GM18498 (cell line): ENCODE measurements around the gene MPI.
"Not testable (repeated sequence)": the region's sequence is repeated elsewhere in the genome, so short reads cannot be mapped to it uniquely, and the experiment has no call there.

ENCODE experiments used
- ATAC-seq: cut with Tn5 transposase; IDR thresholded peaks from one replicate; pipeline ENCODE4 v1.9.1; 2021; ENCODE audit warnings: mild to moderate bottlenecking, moderate library complexity; ENCODE audit not compliant: unreplicated experiment

The MPI gene

DNA sequence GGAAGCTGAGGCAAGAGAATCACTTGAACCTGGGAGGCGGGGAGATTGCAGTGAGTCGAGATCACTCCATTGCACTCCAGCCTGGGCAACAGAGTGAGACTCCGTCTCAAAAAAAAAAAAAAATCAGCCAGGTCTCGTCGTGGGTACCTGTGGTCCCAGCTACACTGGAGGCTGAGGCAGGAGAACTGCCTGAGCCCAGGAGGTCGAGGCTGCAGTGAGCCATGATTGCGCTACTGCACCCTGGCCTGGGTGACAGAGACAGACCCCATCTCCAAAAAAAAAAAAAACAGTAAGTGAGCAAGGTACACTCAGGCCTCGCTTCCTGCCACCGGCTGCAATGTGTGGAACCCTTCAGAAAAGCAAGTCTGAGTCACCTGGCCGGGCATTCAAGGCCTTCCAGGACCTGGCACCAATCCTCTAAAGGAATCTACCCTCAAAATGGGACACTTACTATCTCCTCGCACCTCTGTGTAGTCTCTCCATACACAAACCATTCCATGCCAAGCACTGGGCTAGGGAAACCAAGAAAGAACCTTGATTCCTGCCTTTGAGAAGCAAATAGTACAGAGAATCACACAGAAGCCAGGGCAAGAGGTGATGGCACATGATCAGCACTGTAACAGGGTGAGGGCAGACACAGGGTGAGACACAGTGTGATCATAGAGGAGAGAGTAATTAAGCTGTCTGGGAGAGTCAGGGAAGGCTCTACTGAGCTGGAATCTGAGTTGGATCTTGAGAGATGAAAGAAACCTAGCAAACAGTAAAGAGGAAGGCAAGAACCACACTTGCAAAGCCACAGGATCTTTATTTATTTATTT, 26.4 kb upstream of the MPI start:
- no peak for ATAC-seq

DNA sequence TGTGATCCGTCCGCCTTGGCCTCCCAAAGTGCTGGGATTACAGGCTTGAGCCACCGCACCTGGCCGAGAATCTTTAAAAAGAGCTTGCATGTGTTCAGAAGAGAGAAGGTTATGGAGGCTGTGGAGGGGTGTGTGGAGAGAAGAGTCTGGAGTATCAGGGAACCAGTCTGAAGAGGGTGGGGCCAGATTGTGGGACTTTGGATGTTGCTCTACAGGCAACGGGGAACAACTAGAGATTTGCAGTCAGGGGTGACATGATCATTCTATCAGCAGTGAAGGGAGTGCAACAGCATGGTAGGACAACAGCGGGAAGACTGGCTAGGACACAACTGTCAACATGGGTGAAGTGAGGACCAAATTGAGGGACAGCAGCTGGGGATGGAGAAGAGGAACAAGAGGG, 25.5 kb upstream of the MPI start:
- no peak for ATAC-seq

DNA sequence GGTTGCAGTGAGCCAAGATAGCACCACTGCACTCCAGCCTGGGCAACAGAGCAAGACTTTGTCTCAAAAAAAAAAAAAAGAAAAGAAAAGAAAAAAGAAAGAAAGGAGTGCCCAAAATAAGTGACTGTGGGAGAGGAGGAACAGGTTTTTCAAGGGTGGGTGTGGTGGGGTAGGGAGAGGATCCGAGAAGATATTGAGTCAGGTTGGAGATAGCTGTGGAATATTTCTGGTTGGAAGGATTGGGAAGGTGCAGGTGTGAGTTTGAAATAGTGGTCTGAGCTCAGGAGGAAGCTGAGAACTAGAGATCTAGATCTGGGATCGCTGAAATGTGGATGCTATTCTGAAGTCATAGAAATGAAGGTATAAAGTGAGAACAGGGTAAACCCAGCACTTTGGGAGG, 24.5 kb upstream of the MPI start:
- ATAC-seq: no peak

DNA sequence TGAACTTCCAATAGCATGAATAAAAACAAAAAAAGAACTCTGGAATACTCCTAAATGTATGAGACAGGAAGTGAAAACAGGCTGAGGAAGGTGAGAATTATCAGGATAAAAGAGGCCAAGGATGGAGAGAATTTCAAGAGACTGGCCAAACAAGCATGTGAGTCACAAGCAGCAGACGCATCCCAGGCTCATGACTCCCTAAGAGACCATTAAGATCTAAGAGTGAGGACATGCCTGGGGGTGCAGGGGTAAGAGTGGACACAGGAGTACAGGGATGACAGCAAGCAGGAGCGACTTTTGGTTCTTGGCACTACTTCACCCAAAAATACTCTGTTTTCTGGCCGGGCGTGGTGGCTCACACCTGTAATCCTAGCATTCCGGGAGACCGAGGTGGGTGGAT, 23.8 kb upstream of the MPI start:
- no peak for ATAC-seq

DNA sequence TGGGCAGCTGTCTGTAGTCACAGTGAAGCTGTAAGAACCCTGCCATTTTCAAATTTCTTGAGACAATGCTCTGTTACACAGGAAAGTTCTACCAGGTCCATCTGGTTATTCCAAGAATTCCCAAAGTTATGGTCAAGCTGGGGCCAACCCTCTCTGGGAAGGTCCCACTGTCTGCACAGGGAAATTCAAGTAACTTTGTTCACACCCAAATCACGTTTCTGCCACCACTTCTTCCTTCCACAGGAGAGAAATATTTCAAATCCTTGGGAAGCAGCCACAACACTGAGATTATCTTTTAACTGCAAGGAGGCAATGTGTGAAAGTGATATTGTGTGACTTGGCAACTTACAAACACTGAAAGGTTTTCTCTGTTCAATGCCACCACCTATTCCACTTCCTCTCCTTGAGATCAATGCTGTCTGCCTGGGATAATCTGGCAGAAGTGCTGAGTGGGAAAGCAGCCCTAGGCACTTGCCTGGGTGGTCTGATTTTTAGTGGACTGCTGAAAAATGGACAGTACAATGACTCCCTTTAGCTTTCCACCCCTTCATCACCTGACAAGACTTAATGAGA, 22.3 kb upstream of the MPI start:
- no peak for ATAC-seq

DNA sequence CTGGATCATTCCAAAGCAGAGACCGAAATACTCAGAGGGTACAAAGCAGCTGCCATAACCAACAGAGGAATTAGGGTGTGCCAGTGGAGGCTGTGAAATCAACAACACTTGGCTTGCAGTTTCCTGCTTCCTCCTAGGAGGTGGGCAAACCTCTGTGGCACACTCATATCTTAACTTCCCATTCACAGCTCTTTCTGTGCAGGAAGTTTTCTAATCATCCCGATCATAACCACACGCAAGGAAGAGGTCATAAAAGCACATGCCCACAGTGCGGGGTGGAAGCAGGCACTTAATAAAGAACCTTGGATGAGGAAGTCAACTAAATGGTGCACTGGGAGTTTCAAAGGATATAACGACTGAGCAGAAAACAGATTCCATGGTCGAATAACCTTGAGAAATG, 21.8 kb upstream of the MPI start:
- no peak for ATAC-seq

DNA sequence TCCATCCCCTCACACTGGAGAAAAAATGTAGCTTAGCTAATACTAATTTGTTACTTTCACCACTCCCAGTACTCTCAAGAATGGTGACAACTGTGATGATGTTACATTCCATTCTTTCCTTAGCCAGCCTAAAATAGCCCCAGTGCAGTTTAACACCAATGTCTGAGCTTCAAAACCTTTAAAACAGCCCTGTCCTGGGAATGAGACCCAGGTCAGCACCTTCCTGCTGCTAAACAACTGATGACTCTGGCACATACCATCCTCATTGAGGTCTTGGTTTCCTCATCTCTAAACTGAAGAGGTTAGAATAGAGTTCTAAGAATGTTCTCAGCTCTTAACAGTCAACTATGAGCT, 20.5 kb upstream of the MPI start:
- ATAC-seq: no peak

DNA sequence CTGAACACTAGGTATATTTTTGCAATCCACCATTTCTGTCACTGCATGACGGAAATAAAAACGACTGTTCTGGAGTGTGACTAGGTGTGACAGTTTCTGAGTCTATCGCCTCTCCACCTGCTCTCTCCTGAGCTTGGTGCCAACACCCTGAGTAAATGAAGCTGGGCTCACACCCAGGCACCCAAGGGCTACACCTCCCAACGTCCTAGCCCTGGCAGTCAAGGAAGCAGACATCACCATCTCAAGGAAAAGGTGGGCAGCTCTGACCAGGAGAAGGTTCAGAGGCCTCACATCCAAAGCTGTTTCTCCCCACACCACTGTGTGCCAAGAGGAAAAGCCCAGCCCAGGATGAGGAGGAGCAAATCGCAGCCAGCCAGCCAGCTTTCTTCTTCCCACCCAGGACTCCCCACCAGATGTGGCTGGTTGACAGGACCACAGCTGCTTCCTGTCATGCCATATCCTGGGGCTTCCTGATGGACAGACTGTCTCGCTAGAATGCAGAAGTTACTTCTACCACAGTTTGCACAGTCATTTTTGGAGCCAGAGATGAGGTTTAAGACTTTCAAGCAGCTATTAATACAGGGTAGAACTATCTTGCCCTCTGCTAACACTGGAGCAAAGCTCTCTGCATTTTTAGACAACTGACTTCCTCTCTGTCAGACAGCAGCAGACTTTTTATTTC, 20.0 kb upstream of the MPI start:
- peak; percentile 39 for ATAC-seq

DNA sequence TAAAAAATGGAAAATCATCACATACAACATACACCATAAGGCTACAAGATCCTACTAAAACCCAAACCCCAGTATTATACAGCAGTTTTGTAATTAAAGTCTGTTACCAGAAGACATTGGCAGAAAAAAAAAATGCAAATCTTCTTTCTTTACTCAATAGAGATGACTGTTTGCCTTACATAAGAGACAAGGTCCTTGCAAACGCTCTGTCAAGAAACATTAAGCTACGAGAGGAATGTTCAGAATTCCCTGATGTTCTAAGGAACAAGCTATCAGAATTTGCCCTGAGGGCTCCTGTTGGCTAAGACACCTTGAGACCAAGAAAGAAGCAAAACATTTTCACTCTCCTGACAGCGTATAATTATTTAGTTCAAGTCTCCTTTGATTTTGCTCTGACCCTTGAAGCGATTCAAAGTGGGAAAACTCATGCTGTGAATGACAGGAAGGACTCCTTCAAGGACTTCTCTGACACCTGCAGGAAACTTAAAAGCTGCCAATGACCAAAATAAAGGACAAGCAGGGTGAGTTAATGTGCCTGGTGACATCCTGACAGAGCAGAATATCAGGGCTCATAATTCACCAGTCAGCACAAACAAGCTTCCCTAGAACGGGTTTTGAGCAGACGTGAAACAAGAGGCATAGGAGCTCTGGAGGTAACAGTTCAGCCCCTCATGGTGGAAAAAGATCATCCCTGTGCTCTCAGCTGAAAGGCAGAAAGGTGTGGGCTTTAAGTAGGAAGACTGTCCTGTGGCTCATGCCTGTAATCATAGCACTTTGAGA, 19.2 kb upstream of the MPI start:
- no peak for ATAC-seq

DNA sequence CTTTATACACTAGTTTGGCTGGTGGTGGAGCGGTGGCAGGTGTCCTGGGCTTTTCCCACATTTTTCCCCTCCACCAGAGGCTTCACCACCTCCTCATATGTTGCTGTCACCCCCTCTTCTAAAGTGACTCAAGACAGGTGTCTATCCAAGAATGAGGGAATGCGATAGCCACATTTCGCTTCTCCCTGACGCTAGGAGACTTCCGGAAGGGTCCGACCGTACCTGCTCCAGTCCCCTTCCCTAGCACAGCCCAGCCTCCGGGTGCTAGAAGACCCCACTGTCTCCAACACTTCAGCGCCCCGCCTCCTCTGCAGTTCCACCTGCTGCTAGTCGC, 17.2 kb upstream of the MPI start:
- ATAC-seq: no peak

DNA sequence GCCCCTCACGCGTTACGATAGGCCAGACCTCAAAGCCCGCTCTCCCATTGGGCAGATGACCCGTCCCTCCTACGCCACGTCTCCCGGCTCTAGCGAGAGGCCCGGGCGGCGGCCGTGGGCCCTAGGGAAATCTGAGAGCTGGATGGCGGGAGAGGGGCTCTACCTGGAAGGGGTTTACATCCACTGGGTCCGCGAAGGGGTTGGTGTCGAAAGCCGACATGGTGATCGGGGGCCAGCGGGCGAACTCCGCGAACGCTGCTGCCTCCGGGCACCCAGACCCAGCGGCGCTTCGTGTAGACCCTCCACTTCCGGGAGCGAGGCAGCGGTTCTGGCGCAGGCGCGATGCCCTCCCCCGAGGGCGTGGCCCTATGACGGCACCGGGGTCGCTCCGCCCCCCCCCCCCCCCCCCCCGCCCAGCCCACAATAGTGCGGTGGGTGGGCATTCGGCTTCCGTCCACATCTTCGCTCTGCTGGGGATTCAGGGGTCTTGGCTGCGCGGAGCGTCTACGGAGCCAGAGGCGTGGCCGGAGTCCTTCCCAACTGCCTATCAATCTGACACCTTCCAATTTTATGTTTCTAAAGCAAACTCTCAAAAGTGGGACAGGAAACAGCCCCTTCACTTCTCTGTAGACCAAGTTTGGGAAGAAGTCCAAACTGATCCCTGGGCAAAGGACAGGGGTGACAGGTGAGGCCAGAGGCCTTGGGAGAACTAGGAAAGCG, 16.6 kb upstream of the MPI start, which contains the start of gene SCAMP2:
Gene SCAMP2 (minus strand): TSS at position 330 of the 720 bp plus-strand sequence. CDS start 110 bp downstream, at position 220.
- ATAC-seq: peak; percentile 83

DNA sequence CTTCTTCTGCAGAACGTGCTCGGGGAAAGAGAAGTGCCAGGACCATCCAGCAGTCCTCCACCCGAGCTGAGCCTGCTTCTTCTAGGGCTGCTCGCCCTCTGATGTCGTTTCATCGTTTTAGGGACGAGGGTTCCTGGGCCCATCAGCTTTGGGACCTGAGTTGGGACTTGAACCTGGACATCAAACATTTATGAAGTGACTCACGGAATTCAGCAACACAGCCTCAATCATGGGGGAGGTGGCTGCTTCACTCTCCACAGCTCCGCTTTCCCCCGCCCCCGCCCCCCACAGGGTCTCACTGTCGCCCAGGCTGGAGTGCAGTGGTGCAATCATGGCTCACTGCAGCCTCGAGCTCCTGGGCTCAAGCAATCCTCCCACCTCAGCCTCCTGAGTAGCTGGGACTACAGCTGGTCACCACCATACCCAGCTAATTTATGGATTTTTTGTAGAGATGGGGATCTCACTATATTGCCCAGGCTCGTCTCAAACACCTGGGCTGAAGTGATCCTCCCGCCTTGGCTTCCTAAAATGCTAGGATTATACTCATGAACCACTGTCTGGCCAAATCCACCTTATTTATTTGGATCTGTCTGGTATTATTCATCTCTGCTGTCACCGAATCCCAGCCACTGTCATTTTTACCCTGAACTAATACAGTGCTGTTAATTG, 16.0 kb upstream of the MPI start:
- no peak for ATAC-seq

DNA sequence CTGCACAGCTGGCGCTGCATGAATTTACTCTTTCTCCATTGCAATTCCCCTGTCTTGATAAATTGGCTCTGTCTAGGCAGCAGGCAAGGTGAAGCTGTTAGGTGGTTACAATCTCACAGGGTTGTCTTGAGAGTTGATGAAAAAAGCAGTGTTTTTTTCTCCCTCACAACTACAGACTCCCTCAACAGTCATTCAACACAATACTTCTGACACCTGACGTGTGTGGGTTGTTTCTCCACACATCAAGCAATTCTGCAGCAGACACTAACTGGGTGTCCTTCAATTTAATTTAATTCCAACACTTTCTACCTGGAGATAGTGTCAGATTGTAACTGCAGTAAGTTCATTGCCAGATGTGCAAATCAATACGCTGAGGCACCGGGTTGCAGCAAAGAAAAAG, 11.6 kb upstream of the MPI start:
- no peak for ATAC-seq

DNA sequence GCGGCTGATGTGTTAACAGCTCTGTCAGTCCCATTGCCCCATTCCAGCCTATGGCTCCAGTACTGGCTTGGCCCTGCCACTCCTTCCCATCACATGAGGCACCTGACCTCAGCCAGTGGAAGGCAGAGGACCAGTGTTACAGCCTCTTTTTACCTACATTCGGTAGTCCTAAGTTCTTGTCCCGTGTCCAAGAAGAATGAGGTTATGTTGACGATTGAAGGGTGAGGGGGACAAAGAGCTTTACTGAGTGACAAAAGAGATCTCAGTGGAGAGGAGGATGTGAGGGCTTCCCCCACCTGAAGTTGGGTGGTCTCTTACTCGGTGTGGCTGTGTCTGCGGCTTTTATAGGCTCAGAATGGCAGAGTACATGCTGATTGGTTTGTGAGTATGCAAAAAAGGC, 7.3 kb upstream of the MPI start:
- no peak for ATAC-seq

DNA sequence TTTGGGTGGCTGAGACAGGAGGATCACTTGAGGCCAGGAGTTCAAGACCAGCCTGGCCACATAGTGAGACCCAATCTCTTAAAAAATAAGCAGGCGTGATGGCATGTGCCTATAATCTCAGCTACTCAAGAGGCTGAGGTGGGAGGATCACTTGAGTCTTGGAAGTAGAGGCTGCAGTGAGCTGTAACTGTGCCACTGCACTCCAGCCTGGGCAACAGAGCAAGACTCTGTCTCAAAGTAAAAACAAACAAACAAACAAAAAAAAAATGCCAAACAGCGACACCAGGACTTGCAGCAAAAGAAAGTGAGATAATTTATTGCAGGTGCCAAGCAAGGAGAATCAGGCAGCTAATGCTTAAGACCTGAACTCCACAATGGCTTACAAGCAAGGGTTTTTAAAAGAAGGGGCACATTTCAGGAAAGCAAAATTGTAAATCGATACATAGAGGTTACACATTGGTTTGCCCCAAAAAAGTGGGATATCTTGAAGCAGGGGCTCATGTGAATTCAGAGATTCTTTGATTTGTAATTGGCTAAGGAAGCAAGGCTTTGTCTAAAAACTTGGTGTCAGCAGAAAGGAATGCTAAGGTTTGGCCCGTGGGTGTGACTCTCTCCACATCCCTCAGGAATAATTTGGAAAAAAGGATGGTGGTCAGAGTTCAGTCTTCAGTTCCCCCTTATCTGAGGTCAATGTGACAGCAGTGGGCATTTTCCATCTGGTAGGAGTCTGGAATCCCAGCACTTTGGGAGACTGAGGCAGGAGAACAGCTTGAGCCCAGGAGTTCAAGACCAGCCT, 5.2 kb upstream of the MPI start:
- ATAC-seq: no peak

DNA sequence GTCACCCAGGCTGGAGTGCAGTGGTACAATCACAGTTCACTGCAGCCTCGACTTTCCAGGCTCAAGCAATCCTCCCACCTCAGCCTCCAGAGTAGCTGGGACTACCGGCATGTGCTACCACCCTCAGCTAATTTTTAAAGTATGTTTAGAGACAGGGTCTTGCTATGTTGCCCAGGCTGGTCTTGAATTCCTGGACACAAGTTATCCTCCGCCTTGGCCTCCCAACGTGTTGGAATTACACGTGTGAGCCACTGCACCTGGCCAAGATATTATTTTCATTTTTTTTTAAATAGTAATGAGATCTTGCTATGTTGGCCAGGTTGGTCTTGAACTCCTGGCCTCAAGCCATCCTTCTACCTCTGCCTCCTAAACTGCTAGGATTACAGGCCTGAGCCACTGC, 4.4 kb upstream of the MPI start:
- ATAC-seq: no peak

DNA sequence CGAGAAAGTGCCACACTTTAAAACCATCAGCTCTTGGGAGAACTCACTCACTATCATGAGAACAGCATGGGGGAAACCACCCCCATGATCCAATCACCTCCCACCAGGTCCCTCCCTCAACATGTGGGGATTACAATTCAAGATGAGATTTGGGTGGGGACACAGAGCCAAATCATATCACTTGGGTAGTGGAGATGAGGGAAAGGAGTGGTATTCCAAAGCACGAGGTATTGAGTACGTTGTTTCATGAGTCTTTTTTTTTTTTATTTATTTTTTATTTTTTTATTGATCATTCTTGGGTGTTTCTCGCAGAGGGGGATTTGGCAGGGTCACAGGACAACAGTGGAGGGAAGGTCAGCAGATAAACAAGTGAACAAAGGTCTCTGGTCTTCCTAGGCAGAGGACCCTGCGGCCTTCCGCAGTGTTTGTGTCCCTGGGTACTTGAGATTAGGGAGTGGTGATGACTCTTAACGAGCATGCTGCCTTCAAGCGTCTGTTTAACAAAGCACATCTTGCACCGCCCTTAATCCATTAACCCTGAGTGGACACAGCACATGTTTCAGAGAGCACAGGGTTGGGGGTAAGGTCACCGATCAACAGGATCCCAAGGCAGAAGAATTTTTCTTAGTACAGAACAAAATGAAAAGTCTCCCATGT, 2.2 kb upstream of the MPI start:
- ATAC-seq: not testable (repeated sequence)

DNA sequence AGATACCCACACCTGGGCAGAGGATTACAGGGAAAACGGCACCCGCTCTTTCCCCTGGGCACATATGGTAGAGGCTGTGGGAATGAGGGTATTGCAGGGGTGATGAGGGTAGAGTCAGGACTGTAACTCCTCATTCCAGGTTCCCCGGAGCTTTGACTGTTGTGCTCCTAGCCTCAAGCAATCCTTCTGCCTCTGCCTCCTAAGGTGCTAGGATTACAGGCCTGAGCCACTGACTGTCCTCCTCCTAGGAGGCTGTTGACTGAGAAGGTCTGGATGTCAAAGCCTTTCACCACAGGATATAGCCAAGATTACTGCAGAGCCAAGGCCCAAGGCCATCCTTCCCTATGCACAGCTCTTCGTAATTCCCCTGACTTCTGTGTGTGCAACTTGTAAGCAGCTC, 1.1 kb upstream of the MPI start:
- no peak for ATAC-seq

DNA sequence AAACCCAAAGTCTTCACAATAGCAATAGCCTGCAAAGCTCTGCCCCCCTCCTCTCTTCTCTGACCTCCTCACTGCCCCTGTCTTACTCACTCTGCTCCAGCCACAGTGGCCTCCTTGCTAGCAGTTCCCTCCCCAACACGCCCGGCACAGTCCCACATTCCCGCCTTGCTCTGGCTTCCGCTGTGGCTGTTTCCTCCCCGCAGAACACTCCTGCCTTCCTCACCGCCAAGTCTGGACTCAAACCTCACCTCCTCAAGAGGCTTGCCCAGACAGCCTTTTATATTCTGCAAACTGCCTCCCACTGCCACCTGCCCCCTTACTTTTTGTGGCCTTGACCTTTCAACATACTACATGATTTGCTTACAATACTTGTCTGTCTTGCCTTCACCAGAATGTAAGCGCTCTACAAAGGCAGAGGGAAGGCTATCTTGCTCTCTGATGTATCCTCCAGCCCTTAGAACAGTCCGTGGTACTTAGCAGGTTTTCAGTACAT, 406 bp upstream of the MPI start:
- no peak for ATAC-seq
